GM12892 (cell line): ENCODE results near the gene RTL10.

Source experiments
- POLR2A ChIP-seq: IDR thresholded peaks from 2 replicates; pipeline ENCODE4 v1.6.1; 2011; ENCODE audit warnings: low read depth, low read length, control low read depth
- POLR2AphosphoS5 ChIP-seq: IDR thresholded peaks from 2 replicates; pipeline ENCODE4 v1.6.1; 2011; ENCODE audit warnings: low read depth, low read length, control low read depth
- TAF1 ChIP-seq: IDR thresholded peaks from 2 replicates; pipeline ENCODE4 v1.6.1; 2011; ENCODE audit warnings: low read depth, mild to moderate bottlenecking, control low read depth, low read length, borderline replicate concordance

- no peak for TF ChIP-seq POLR2A
- no peak for TF ChIP-seq POLR2AphosphoS5
- no peak for TF ChIP-seq TAF1
These were observed 26.3 kb upstream of the RTL10 start for GRCh38 chr22:19880786-19881569.
